ENCODE results near the gene EXOC2. TPM values are rescaled to one million over a fixed set of nuclear protein-coding genes. Genes with fewer than 3 reads are reported as not detected.

Gene EXOC2
- total RNA-seq, 1 donor from 2014 or later: 17.1 TPM

- ATAC-seq: no peak
These were observed 109.8 kb downstream of the EXOC2 start for GRCh38 chr6:583116-583515.

GRCh38 chr6:582370-582769 is 110.6 kb downstream of the EXOC2 start:
- no peak for ATAC-seq

GRCh38 chr6:579339-579738 is 113.6 kb downstream of the EXOC2 start:
- no peak for ATAC-seq

GRCh38 chr6:572596-573265 is 120.2 kb downstream of the EXOC2 start:
- no peak for ATAC-seq

- ATAC-seq: no peak
These were observed 121.0 kb downstream of the EXOC2 start for GRCh38 chr6:571892-572291.

- ATAC-seq: no peak
These were observed 122.1 kb downstream of the EXOC2 start for GRCh38 chr6:570825-571224.

GRCh38 chr6:568954-569523 is 123.9 kb downstream of the EXOC2 start:
- no peak for ATAC-seq

- no peak for ATAC-seq
These were observed 124.9 kb downstream of the EXOC2 start for GRCh38 chr6:568085-568484.

GRCh38 chr6:563863-564262 is 129.1 kb downstream of the EXOC2 start:
- no peak for ATAC-seq

GRCh38 chr6:562052-562676 is 130.8 kb downstream of the EXOC2 start:
- ATAC-seq: no peak

GRCh38 chr6:561335-561734 is 131.6 kb downstream of the EXOC2 start:
- ATAC-seq: peak; percentile 67

- no peak for ATAC-seq
These were observed 134.0 kb downstream of the EXOC2 start for GRCh38 chr6:558959-559358.

- ATAC-seq: no peak
These were observed 134.8 kb downstream of the EXOC2 start for GRCh38 chr6:558089-558488.

- ATAC-seq: no peak
These were observed 141.0 kb downstream of the EXOC2 start for GRCh38 chr6:551829-552350.

- ATAC-seq: peak; percentile 79
These were observed 141.5 kb downstream of the EXOC2 start for GRCh38 chr6:551405-551804.

- ATAC-seq: no peak
These were observed 143.0 kb downstream of the EXOC2 start for GRCh38 chr6:549906-550305.

GRCh38 chr6:548517-548916 is 144.4 kb downstream of the EXOC2 start:
- ATAC-seq: no peak

GRCh38 chr6:548091-548490 is 144.8 kb downstream of the EXOC2 start:
- no peak for ATAC-seq

GRCh38 chr6:540490-540889 is 152.4 kb downstream of the EXOC2 start:
- no peak for ATAC-seq

- no peak for ATAC-seq
These were observed 155.8 kb downstream of the EXOC2 start for GRCh38 chr6:537114-537513.

GRCh38 chr6:530425-530824 is 162.5 kb downstream of the EXOC2 start:
- ATAC-seq: no peak

GRCh38 chr6:528989-529388 is 163.9 kb downstream of the EXOC2 start:
- no peak for ATAC-seq

- no peak for ATAC-seq
These were observed 164.8 kb downstream of the EXOC2 start for GRCh38 chr6:527989-528673.
